ENCODE measurements around the gene ADSS1.

- no peak; the same call in 1 of the 2 replicates for TF ChIP-seq CTCF (conservative IDR thresholded peaks at IDR 0.05; ENCODE audit: low read depth, low read length)
- TF ChIP-seq EZH2 (IDR thresholded peaks at IDR 0.05; ENCODE audit: borderline replicate concordance, low read depth, low read length, poor library complexity, severe bottlenecking): no peak
These were observed 1.1 kb downstream of the ADSS1 start for GRCh38 chr14:104724981-104725771.
